Left cardiac atrium (tissue), 4 donors: ENCODE data around the gene SORT1. TPM values are rescaled to one million over a fixed set of nuclear protein-coding genes. Genes with fewer than 3 reads are reported as not detected.

Experiments
- ATAC-seq, 2 donors: fragments of 200-7000 bp; cut with Tn5 transposase; one replicate each; pipeline ENCODE4 v1.9.1; 2020; ENCODE audit warnings: mild to moderate bottlenecking in 2 of 2, moderate library complexity in 2 of 2
- DNase-seq: peaks from one replicate; pipeline ENCODE4 v3.0.0-alpha.2; 2020
- intact Hi-C, 2 donors: fragments of 100-400 bp; cut with DNase I; formaldehyde crosslinking; loops; one replicate each; pipeline versions ENCODE4 v1.14.1 to v1.15.1; 2022 to 2023
- total RNA-seq, 2 donors: library from RNA; stranded (reverse); fragmentation: NEBNext Ultra II Directional; extraction: Animal tissue kit (Norgen Biotek cat#: 25700); gene quantifications; one replicate each; pipeline ENCODE4 v1.2.1, GENCODE V29; 2021
- donor health status: DM: no; HTN: yes; CAD: no.
- donor health status: DM: no; HTN: yes; CAD: no; lungs with severe emphysema.
- donor health status: DM: yes; HTN: yes; CAD: no.
- donor health status: Dilated cardiomyopathy.

Gene SORT1
- total RNA-seq, 2 donors from 2014 or later = 139 to 157 TPM

DNA sequence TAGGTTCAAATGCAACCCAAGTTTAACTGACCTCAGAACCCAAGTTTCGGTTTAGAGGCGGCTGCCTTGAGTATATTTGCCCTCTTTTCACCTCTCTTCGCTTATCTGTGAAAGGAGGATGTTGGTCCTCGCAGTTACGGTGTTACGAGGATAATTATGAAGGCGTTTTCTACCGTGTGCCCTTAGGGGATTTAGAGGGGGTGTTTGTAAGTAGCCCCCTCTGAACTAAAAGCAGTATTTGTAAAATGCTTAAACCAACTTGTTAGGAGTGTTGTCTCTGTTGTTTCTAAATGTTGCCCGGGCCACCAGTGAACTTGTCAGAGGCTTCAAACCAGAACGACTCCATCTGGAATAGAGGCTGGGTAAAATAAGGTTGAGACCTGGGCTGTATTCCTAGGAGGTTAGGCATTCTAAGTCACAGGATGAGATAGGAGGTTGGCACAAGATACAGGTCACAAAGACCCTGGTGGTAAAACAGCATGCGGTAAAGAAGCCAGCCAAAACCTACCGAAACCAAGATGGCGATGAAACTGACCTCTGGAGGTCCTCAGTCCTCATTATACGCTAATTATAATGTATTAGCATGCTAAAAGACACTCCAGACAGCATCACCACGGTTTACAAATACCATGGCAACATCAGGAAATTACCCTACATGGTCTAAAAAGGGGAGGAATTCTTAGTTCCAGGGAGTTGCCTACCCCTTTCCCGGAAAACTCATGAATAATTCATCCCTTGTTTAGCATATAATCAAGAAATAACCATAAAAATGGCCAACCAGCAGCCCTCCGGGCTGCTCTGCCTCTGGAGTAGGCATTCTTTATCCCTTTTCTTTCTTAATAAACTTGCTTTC is 113.7 kb downstream of the SORT1 start:
- ATAC-seq (peak in 1 of 2 donors; percentile 3), DNase-seq (no peak)
- intact Hi-C loops = no loop called here

DNA sequence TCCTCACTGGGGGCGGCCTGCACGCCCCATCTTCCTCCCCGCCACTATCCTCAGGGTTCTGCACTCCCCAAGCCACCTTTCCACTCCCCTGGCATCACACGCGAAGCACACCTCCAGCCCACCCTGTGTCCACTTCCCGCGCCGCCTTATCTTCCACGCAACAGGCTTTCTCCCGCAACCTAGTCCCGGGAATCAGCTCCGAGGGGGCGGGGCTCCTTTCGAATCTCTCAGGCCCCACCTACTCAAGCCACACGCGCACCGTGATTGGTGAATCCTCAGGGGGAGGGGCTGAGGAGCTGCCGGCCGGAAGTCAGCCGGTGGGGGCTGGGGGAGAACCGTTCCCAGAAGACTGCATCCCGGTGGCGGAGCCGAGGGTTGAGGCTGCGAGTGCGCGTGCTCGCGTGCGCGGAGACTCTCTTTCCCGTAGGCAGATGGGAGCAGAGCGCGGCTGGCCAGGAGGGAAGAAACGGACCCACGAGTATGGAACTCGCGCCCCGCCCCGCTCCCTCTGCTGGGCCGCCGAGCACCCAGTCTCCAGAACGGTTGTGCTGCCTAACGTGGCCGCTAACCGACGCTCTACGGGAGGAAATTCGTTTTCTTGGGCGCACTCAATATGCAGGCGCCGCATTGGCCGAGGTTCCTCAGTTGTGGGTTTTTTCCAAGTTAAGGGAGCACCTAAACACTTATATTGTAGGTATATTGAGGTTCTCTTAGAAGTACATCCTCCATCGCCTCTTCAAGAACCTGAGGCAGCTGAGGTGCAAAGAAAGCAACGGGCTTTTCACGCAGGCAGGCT is 114.6 kb downstream of the SORT1 start, which contains the start of gene PSRC1:
TSS of gene PSRC1 (minus strand) at position 194 of the 796 bp plus-strand sequence.
- DNase-seq (peak; percentile 97), ATAC-seq (peak; percentile 99)
- intact Hi-C loops = no loop called here

DNA sequence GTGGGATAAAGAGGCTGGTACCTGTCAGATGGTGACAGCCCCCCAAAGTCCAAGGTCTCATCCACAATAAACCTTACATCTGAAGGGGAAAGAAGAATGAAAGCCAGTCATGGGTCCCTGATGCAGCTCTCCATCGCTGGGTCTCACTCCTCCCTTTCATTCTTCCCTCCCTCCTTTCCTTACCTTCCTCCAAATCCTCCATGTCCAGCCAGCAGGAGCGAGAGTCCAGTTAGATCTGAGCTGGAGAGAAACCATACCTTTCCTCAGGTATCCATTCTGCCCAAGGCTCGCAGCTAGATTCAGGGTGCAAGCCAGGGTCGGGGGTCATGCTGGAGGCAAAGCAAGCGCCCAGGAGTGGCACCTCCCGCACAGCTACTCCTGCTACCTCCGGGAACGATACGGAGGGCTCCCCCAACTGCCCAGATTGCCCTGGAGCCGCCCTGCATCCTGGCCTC is 115.2 kb downstream of the SORT1 start:
- DNase-seq = no peak
- intact Hi-C loops = no loop called here
- ATAC-seq = no peak

DNA sequence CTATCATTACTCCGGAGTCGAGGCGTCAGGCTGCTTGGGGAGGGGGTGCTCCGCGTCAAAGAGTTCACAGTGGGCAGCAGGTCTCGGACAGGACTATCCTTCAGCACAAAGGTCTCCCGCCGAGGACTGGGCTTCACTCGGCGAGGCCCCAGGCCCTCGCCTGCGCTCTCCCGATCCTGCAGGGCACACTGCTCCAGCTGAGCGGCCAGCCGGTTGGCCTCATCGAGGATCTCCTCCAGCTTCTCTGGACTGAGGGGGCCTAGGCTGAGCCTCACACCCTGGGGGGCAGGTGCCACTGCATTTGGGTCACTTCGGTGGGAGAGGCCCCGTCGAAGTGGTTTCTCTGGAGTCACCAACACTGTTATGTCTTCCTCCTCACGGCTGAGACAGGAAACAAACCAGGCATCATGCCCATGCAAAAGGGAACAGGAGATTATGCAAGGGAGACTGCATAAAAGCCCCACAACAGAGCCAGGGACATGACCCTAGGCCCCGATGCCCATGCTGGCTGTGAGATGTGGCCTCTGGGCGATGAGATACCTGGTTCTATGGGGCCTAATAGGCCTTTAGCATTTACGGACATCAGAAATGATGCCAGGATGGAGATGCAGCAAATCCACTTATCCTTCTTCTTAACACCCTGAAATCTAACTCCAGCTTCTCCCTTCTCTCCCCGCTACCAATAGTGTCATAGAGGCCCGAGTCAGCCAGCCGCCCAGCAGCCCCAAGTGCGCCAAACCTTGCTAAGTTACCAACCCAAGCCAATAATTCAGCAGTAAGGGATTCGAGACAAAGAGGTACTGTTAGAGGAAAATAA is 115.8 kb downstream of the SORT1 start:
- ATAC-seq (no peak), DNase-seq (no peak)
- intact Hi-C loops = no loop called here

DNA sequence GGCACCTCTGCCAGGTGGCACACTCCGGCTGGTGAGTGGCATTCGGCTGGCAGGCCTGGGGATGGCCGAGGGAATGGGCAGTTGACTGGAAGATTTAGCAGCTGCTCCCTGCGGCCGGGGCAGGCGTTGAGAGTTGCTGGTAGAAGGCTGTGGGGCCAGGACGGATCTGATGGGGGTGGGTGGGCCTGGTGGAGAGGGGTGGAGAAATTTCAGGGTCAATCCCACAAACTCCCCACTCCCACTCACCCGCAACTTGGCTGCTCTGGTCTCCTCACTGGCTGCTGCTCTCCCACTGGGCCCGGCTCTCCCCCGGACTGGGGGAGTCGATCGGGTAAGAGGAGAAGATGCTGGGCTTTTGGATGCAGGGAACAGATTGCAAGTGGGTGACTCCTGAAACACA is 116.9 kb downstream of the SORT1 start:
- intact Hi-C loops = no loop called here
- no peak for ATAC-seq
- DNase-seq = no peak

DNA sequence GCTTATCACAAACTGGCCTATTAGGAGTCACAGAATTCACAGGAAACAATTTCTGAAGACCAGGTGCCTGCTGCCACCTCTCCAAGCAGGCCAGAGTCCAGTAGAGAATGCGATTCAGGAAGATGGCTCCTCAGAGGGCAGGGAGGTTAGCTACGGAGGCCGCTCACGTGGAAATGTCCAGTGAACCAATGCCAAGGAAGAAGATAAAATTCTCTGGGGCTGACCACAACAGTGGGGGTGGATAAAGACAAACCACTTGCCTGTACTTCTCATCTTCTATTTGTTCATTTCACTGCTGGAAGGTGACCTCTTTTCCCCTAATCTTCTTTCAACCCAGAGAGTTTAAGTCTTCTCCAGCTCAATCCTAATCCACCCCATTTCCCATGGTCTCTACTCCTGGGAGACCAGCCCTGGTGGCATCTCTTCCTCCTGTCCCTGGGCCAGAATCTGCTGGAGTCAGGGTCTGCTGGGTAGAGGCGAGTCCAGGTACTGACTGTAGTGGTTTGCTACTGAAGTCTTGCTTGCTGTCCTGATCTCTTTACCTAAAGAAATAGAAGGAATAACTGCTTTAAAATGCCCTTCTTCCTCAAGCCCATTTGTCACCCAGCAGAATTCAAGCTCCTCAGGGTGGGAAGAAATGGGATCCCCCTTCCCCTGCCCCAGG is 118.0 kb downstream of the SORT1 start:
- intact Hi-C loops = loop anchor here (2.0 to 5.0 kb wide), 3 partner anchors 119 to 253 kb away; no protein-coding TSS in a partner anchor
- no peak for ATAC-seq
- no peak for DNase-seq

DNA sequence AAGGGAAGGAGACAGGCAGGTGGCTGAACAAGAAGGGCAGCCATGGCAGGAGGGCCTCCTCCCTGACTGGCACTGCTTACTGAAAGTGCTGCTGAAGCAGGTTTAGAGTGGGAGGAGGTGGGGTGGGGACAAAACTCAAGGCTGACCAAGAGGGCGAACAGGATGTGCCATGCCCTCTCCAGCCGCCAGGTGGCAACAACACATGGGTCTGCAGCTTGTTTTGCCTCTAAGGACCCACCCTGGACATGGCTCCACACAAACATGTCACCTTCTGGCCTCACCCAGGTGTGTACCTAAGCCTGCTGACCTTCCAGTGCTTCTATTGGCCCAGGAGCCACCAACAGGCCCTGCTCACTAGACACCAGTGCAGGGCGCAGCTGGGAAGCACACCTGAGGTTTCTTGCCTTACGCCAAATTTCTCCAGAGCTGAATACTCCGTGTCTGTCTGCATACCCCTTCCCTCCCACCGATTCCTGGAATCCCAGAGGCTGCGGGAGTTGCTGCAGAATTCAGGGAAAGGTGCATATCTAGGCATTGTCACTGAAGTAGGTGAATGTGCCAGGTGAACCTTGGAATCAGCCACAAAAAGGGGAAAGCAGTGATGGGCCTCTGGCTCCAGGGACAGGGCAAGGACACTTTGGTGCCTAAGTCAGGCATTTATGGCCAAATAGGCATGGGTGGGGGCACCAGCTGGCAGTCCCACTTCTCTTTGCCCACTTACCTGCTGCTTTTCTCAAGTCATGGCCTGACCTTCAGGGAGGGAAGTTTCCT is 120.1 kb downstream of the SORT1 start:
- ATAC-seq = peak; percentile 64 to 75
- intact Hi-C loops = loop anchor here (2.0 to 5.0 kb wide), 3 partner anchors 121 to 255 kb away; no protein-coding TSS in a partner anchor
- DNase-seq = peak; percentile 80

DNA sequence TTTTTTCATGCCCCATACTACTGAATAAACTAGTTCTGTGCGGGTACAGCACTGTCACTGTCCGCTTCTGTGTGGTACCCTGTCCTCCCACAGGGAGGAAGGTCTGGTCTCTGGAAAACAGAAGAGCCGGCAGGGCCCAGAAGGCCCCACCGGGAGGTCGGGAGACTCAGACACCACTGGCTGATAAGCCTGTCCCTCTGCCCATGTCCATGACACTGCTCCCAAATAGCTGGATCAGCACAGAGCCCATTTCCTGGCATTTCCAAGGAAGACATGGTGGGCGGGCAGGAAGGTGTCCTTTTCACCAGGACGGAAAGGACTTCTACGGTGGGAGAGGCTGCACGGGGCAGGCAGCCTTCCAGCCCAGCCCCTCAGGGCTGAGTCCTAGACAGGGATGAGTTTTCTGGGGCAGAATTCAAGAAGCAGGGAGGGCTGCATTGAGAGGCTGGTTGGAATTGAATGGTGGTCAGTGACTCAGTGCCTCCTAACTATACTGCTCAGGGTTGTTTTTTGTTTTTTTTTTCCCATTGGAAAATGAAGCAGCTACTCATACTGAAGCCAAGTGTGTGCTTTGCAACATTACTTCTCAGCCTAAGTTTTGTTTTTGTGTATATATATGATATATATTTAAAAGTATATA is 121.9 kb downstream of the SORT1 start:
- DNase-seq (no peak), ATAC-seq (no peak)
- intact Hi-C loops = loop anchor here (5.0 kb wide), 2 partner anchors 126 to 256 kb away; no protein-coding TSS in a partner anchor

DNA sequence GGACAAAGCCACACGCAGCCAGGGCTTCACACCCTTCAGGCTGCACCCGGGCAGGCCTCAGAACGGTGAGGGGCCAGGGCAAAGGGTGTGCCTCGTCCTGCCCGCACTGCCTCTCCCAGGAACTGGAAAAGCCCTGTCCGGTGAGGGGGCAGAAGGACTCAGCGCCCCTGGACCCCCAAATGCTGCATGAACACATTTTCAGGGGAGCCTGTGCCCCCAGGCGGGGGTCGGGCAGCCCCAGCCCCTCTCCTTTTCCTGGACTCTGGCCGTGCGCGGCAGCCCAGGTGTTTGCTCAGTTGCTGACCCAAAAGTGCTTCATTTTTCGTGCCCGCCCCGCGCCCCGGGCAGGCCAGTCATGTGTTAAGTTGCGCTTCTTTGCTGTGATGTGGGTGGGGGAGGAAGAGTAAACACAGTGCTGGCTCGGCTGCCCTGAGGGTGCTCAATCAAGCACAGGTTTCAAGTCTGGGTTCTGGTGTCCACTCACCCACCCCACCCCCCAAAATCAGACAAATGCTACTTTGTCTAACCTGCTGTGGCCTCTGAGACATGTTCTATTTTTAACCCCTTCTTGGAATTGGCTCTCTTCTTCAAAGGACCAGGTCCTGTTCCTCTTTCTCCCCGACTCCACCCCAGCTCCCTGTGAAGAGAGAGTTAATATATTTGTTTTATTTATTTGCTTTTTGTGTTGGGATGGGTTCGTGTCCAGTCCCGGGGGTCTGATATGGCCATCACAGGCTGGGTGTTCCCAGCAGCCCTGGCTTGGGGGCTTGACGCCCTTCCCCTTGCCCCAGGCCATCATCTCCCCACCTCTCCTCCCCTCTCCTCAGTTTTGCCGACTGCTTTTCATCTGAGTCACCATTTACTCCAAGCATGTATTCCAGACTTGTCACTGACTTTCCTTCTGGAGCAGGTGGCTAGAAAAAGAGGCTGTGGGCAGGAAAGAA is 122.9 kb downstream of the SORT1 start:
- DNase-seq = no peak
- intact Hi-C loops = loop anchor here (5.0 kb wide), 2 partner anchors 127 to 257 kb away; no protein-coding TSS in a partner anchor
- ATAC-seq = peak in 1 of 2 donors; percentile 36

DNA sequence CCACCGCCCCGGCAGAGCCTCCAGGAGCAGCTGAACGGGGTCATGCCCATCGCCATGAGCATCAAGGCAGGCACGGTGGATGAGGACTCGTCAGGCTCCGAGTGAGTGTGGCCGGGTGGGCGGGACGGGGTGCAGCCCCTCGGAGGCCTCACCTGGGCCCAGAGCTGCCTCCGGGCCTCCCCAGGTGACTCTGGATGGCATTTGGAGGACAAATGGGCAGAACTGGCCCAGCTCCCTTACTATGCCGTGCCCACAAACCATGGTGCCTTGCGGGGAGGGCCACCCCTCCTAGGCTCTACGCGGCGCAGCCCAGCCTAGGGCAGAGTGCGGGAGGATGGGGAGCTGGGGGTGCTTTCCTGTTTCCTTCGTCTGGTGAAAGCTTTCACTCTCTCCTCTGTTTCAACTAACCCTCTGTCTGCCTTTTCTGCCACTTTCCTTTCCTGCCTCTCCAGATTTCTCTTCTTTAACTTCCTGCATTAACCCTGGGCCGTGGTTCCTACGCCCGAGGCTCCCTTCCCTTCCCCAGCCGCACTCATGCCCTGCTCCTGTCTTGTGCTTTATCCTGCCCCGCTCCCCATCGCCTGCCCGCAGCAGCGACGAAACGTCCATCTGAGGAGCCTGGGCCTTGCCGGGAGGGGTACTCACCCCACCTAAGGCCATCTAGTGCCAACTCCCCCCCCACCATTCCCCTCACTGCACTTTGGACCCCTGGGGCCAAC is 124.0 kb downstream of the SORT1 start:
- DNase-seq (no peak), ATAC-seq (no peak)
- intact Hi-C loops = no loop called here

DNA sequence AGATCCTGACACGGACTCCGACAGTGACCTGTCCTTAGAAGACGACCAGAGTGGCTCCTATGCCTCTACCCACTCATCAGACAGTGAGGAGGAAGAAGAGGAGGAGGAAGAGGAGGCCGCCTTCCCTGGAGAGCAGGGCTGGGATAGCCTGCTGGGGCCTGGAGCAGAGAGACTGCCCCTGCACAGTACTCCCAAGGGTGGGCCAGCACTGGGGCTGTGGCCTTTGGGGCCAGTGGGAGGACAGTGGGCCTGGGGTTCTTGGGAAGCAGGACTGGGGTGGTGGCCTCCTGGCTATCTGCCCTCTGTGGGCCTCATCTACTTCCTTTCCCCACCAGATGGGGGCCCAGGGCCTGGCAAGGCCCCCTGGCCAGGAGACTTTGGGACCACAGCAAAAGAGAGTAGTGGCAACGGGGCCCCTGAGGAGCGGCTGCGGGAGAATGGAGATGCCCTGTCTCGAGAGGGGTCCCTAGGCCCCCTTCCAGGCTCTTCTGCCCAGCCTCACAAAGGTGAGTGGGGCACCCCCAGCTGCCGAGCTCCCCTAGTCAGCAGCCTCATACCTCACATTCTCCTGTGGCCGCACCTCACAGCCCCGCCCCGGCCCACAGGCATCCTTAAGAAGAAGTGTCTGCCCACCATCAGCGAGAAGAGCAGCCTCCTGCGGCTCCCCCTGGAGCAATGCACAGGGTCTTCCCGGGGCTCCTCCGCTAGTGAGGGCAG is 124.7 kb downstream of the SORT1 start:
- DNase-seq = no peak
- ATAC-seq = no peak
- intact Hi-C loops = no loop called here

DNA sequence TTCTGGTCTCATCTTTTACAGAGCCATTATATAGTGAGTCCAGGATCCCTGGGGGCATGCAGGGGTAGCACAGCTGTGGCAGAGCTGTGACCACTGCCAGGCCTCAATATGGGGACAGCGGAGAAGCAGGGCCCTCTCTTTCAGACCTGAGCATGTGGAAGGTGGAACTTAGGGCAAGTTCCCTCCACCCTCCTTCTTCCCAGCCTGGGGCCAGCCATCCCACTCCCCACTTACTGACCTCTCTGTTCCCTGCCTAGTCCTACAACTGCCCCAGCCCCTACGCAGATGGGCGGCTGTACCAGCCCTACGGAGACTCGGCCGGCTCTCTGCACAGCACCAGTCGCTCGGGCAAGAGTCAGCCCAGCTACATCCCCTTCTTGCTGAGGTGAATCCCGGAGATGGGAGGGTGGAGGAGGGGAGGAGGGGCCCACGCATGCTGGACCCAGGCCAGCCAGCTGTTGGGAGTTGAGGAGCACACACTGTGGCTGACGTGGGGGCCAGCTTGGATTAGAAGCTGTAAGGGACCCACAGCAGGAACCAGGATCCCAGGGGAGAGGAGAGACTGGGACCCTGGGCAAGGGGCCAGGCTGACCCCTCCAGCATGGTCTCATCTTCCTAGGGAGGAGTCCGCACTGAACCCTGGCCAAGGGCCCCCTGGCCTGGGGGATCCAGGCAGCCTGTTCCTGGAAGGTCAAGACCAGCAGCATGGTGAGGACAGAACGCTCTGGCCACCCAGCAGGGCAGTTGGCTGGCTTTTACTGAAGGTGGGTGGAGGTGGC is 125.5 kb downstream of the SORT1 start:
- DNase-seq (no peak), ATAC-seq (no peak)
- intact Hi-C loops = no loop called here

DNA sequence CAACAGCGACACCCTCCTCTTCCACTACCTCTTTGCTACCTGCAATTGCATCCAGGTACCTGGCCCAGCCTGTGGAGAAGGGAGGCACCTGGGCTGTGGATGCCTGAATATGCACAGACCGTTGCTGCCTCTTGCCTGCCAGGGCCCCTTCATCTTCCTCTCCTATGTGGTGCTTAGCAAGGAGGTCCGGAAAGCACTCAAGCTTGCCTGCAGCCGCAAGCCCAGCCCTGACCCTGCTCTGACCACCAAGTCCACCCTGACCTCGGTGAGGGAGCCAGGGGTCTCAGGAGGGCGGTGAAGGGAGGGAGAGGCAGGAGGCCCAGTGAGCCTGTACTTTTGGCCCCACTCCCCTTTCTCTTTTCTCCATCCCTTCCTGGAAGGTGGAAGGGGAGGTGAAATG is 126.3 kb downstream of the SORT1 start:
- no peak for DNase-seq
- intact Hi-C loops = no loop called here

DNA sequence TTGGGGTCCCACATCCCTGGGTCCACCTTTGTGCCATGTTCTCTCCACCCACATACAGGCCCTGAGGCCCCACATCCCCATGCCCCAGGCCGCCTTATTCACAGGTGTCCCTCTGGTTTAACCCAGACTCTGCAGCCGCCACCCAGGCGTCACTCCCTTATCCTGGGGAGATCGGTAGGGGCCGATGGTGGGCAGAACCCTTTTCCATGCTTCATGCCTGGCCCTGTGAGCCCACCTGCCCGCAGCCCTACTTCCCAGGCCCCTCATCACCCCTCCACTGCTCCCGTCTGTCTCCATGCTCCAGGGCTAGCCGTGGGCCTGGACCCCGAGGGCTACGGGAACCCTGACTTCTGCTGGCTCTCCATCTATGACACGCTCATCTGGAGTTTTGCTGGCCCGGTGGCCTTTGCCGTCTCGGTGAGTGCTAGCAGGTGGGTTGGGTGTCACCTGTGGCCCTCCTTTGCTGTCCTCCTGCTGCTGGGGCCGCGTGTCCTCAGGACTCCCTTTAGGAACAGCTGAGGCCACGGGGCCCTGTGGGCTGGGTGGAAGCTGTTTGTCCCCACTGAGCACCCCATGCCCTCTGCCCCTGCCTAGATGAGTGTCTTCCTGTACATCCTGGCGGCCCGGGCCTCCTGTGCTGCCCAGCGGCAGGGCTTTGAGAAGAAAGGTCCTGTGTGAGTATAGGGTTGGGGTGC is 126.9 kb downstream of the SORT1 start:
- ATAC-seq = no peak
- DNase-seq = no peak
- intact Hi-C loops = no loop called here

More for the DNA sequence above, 126.3 kb downstream of the SORT1 start:
- ATAC-seq = no peak
